GM21786 (cell line): ENCODE measurements around the gene ECSCR.
"Not testable (repeated sequence)": the region's sequence is repeated elsewhere in the genome, so short reads cannot be mapped to it uniquely, and the experiment has no call there.

Source experiments
- ATAC-seq: cut with Tn5 transposase; IDR thresholded peaks from one replicate; pipeline ENCODE4 v1.9.1; 2021; ENCODE audit not compliant: unreplicated experiment

ECSCR gene

DNA sequence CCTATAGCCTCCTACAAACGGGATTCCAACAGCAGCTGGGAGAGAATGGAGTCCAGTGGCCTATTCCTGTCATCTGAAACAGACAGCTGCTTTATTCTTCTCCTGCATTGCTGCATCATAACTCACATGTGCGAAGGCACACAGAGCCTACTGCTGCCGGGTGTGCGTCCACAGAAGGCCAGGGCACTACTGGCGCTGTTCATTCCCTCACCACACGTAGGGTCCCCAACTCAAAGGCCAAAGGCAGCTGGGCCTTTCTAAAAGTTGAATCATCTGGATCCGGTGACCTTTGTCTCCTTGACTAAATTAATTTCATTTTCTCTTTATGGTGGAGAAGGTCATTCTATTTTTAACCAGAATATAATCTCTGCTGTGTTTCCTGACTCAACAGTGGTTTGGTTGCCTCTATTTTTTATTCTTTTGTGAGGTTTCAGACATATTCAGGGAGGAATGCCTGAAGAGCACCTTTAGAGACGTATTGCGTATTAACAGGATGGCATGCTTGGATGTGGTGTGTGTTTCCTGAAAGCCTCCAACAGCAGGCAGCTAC, 47.9 kb downstream of the ECSCR start:
- ATAC-seq, result no peak

GRCh38 chr5:139413963-139414362, 48.6 kb downstream of the ECSCR start:
- no peak for ATAC-seq

- no peak for ATAC-seq
Measured at GRCh38 chr5:139413153-139413552, 49.4 kb downstream of the ECSCR start.

DNA sequence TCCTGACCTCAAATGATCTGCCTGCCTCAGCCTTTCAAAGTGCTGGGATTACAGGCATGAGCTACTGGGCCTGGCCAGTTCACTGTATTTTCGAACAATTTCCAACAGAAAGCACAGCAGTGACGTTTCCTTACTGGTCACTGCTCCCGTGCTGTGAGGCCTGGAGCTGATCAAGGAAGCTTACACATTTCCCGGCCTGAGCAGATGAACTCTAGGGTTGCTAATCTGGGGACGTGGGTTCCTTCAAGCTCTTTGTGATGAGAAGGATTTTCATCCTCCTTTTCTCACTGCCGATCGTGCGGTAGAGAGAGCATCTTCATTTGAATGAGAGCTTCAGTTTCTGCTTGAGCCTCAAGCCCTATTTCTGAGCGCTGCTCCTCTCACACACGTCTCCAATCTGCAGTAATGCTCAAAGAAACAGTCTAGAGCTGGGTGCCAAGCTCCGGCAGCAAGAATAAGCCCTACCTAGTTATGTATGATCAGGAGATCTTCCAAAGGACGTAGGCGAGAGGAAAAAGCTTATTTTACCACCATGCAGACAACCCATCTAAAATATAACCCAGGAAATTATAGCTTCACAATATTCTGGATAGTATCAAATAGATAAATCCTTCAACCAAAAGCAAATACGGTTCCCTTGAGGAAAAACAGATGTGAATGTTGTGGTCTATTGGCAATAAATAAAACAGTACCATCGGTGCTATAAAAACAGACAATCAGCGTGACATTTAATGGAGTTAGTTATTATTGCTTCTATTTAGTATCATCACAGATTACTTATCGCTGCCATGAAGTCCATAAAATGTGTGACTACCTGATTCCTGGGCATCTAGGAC, 51.3 kb downstream of the ECSCR start:
- no peak for ATAC-seq

- no peak for ATAC-seq
Measured at GRCh38 chr5:139410121-139410992, 52.2 kb downstream of the ECSCR start.

- not testable (repeated sequence) for ATAC-seq
Measured at GRCh38 chr5:139409116-139409515, 53.4 kb downstream of the ECSCR start.

DNA sequence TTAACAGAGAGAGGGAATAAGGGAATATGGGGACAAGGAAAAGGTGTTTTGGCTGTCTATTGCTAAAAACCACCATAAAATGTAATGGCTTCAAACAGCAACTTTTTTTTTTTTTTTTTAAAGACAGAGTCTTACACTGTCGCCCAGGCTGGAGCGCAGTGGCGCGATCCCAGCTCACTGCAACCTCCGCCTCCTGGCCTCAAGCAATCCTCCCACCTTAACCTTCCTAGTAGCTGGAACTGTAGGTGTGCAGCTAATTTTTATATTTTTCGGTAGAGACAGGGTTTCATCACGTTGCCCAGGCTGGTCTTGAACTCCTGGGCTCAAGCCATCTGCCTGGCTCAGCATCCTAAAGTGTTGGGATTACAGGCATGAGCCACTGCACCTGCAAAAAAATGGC, 54.4 kb downstream of the ECSCR start:
- no peak for ATAC-seq

DNA sequence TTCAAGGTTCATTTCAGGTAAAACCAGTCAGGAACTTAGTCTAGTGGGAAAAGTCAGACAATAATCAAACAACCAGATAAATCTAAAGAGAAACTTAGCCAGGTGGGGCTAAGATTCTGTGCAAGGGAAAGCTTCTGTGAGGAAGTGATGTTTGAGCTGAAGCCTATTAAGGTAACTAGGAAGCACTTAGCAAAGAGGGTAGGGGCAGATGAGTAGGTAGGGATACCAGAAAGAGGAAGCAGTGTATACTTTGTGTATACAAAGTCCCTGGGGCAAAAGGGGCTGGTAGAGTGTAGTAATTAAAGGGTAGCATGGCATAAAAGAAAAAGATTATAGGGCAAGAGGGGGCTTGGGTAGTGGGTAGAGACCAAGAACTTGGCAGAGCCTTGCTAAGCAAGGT, 55.0 kb downstream of the ECSCR start:
- ATAC-seq, result no peak

GRCh38 chr5:139406963-139407362, 55.6 kb downstream of the ECSCR start:
- no peak for ATAC-seq

- no peak for ATAC-seq
Measured at GRCh38 chr5:139404484-139404840, 58.1 kb downstream of the ECSCR start.

DNA sequence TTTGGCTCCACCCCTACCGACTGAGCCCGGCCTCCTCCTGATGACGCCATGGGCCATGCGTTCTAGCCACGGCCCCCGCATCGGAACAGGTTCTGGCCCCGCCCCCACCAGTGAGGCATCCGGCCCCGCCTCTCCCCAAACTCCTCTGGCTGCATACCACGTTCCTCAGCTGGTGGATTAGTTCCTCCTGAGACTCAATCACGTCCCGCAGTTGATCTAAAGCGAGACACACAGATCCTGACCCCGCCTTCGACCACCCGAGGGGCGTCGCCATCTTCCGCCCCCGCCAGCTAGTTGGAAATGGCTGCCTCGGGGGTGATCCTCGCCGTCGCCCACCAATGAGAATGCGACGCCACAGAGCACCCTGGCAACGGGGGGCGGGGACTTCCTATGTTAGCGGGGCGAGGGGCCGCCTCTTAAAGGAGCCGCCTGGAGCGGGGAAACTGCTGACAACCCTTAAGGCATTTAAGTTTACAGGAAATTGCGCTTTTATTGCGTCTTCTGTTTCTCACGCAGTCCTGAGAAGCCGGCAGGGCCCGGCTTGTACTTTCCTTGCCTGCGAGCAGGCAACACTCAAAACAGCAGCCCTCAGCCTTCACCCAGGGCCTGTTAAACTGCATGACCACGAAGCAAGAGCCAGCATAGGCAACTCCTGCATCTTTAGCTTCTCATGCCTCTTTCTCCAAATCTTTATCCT, 58.6 kb downstream of the ECSCR start, which contains the start of gene SPATA24:
TSS of gene SPATA24 (minus strand) at position 303 of the 697 bp plus-strand sequence. CDS start at position 274, 29 bp downstream.
- ATAC-seq, result peak; percentile 76

GRCh38 chr5:139403418-139403786, 59.1 kb downstream of the ECSCR start:
- ATAC-seq, result no peak

GRCh38 chr5:139402561-139403158, 59.9 kb downstream of the ECSCR start:
- no peak for ATAC-seq

- no peak for ATAC-seq
Measured at GRCh38 chr5:139401546-139401945, 61.0 kb downstream of the ECSCR start.

GRCh38 chr5:139399501-139400121, 62.9 kb downstream of the ECSCR start:
- ATAC-seq, result peak; percentile 24
